K562 (cell line): ENCODE results near the gene UBXN11. TPM values are rescaled to one million over a fixed set of nuclear protein-coding genes. Genes with fewer than 3 reads are reported as not detected.

Source experiments
- ATF2 ChIP-seq: sonication (generic); formaldehyde crosslinking; IDR thresholded peaks from 2 replicates; pipeline ENCODE4 v1.8.1; 2022; ENCODE audit warnings: missing genetic modification reagents
- EGR1 ChIP-seq: fragments of 450-650 bp; conservative IDR thresholded peaks from 2 replicates; pipeline ENCODE4 v1.6.1; 2017; ENCODE audit warnings: mild to moderate bottlenecking
- FOXM1 ChIP-seq, 2 experiments: fragments of 450-650 bp in 1 of 2; sonication (generic) in 1 of 2; formaldehyde crosslinking in 1 of 2; IDR thresholded peaks; 2 replicates each; pipeline versions ENCODE4 v1.6.1 to v1.9.0; 2017 to 2022; ENCODE audit warnings: low read depth in 2 of 2, mild to moderate bottlenecking in 2 of 2, missing genetic modification reagents in 1 of 2, moderate library complexity in 1 of 2
- FUS ChIP-seq: fragments of 200-400 bp; formaldehyde crosslinking; optimal IDR thresholded peaks from 2 replicates; pipeline ENCODE3; 2017; ENCODE audit warnings: low read depth, low read length
- GTF2B ChIP-seq: IDR thresholded peaks from 2 replicates; pipeline ENCODE4 v1.6.1; 2011; ENCODE audit not compliant: insufficient read length; ENCODE audit errors: extremely low read depth
- MXI1 ChIP-seq: IDR thresholded peaks from 2 replicates; pipeline ENCODE4 v1.6.1; 2011; ENCODE audit warnings: low read depth, mild to moderate bottlenecking, improper control_type of control experiment, low read length
- PHTF2 ChIP-seq: fragments of 250-450 bp; sonication (Bioruptor Pico); IDR thresholded peaks from 2 replicates; pipeline ENCODE4 v1.5.0; 2021; ENCODE audit warnings: mild to moderate bottlenecking
- POLR2A ChIP-seq: fragments of 450-650 bp; conservative IDR thresholded peaks from 2 replicates; pipeline ENCODE4 v1.6.1; 2016
- PURB ChIP-seq: sonication (generic); formaldehyde crosslinking; IDR thresholded peaks from 2 replicates; pipeline ENCODE4 v1.9.0; 2021; ENCODE audit warnings: low read depth, mild to moderate bottlenecking, missing genetic modification reagents
- RB1 ChIP-seq: fragments of 450-650 bp; IDR thresholded peaks from 2 replicates; pipeline ENCODE4 v1.6.1; 2017; ENCODE audit warnings: low read depth, mild to moderate bottlenecking
- RBFOX2 ChIP-seq: fragments of 200-400 bp; formaldehyde crosslinking; IDR thresholded peaks from 2 replicates; pipeline ENCODE4 v1.6.1; 2017; ENCODE audit warnings: low read depth, mild to moderate bottlenecking, low read length, moderate library complexity
- SIRT6 ChIP-seq: IDR thresholded peaks from one replicate; pipeline ENCODE4 v1.6.1; 2012; ENCODE audit warnings: low read depth, mild to moderate bottlenecking, control low read depth, inconsistent platforms, low read length, moderate library complexity
- XRCC3 ChIP-seq: fragments of 450-650 bp; IDR thresholded peaks from 2 replicates; pipeline ENCODE4 v1.6.1; 2017; ENCODE audit warnings: mild to moderate bottlenecking, moderate library complexity
- ZNF282 ChIP-seq: sonication (generic); formaldehyde crosslinking; IDR thresholded peaks from 2 replicates; pipeline ENCODE4 v1.8.1; 2023; ENCODE audit warnings: missing genetic modification reagents
- polyA plus RNA-seq, 8 experiments: library from polyadenylated mRNA; depleted of rRNA in 4 of 8; stranded (reverse) in 5 of 8; unstranded in 3 of 8; fragments of >200 nt; fragmentation: Nextera tagmentation in 2 of 8; fragmentation: Illumina TruSeq in 1 of 8; extraction: Ambion mirVana in 2 of 8; extraction: Trizol in 1 of 8; gene quantifications; 2 replicates each; pipeline versions ENCODE4 v1.2.1 to v1.2.3, GENCODE V29; 2011 to 2014; ENCODE audit warnings: inconsistent platforms in 1 of 8, missing spikeins in 1 of 8
- total RNA-seq, 7 experiments: library from RNA; depleted of rRNA in 6 of 7; stranded (reverse); fragments of >200 nt in 6 of 7; fragmentation: Illumina TruSeq in 2 of 7; extraction: Trizol in 2 of 7; gene quantifications; 2 replicates each; pipeline versions ENCODE4 v1.2.1 to v1.2.3, GENCODE V29; 2011 to 2021; ENCODE audit warnings: low replicate concordance in 1 of 7
- TF ChIP-seq, protein P1 (sequence below): fragments of 450-650 bp; IDR thresholded peaks from 2 replicates; pipeline ENCODE4 v1.6.1; 2016; ENCODE audit warnings: low read depth
- TF ChIP-seq, protein P2 (sequence below): fragments of 450-650 bp; formaldehyde crosslinking; IDR thresholded peaks from 2 replicates; pipeline ENCODE4 v1.4.0; 2020; ENCODE audit warnings: mild to moderate bottlenecking, mixed read lengths

Gene UBXN11
- total and polyA plus RNA-seq, 9 of the 15 experiments (the other 6 are each of a cell fraction or from before 2014, with no cell fraction given), result 0.48 to 34.3 (median 11.3) TPM

- TF ChIP-seq, protein P1, sequence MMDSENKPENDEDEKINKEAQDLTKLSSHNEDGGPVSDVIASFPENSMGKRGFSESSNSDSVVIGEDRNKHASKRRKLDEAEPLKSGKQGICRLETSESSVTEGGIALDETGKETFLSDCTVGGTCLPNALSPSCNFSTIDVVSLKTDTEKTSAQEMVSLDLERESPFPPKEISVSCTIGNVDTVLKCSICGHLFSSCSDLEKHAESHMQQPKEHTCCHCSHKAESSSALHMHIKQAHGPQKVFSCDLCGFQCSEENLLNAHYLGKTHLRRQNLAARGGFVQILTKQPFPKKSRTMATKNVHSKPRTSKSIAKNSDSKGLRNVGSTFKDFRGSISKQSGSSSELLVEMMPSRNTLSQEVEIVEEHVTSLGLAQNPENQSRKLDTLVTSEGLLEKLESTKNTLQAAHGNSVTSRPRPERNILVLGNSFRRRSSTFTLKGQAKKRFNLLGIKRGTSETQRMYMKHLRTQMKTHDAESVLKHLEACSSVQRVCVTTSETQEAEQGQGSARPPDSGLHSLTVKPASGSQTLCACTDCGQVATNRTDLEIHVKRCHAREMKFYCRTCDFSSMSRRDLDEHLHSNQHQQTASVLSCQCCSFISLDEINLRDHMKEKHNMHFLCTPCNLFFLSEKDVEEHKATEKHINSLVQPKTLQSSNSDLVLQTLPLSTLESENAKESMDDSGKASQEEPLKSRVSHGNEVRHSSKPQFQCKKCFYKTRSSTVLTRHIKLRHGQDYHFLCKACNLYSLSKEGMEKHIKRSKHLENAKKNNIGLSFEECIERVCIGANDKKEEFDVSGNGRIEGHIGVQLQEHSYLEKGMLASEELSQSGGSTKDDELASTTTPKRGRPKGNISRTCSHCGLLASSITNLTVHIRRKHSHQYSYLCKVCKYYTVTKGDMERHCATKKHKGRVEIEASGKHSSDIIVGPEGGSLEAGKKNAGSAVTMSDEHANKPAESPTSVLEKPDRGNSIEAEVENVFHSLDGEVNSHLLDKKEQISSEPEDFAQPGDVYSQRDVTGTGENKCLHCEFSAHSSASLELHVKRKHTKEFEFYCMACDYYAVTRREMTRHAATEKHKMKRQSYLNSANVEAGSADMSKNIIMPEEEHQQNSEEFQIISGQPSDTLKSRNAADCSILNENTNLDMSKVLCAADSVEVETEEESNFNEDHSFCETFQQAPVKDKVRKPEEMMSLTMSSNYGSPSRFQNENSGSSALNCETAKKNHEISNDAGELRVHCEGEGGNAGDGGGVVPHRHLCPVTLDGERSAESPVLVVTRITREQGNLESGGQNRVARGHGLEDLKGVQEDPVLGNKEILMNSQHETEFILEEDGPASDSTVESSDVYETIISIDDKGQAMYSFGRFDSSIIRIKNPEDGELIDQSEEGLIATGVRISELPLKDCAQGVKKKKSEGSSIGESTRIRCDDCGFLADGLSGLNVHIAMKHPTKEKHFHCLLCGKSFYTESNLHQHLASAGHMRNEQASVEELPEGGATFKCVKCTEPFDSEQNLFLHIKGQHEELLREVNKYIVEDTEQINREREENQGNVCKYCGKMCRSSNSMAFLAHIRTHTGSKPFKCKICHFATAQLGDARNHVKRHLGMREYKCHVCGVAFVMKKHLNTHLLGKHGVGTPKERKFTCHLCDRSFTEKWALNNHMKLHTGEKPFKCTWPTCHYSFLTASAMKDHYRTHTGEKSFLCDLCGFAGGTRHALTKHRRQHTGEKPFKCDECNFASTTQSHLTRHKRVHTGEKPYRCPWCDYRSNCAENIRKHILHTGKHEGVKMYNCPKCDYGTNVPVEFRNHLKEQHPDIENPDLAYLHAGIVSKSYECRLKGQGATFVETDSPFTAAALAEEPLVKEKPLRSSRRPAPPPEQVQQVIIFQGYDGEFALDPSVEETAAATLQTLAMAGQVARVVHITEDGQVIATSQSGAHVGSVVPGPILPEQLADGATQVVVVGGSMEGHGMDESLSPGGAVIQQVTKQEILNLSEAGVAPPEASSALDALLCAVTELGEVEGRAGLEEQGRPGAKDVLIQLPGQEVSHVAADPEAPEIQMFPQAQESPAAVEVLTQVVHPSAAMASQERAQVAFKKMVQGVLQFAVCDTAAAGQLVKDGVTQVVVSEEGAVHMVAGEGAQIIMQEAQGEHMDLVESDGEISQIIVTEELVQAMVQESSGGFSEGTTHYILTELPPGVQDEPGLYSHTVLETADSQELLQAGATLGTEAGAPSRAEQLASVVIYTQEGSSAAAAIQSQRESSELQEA, result no peak
- TF ChIP-seq FUS (no peak), RBFOX2 (peak; percentile 57), FOXM1 (IDR thresholded peaks at IDR 0.05; ENCODE audit: low read depth) (no peak), FOXM1 (CRISPR knock-in tag; IDR thresholded peaks at IDR 0.05; ENCODE audit: low read depth) (no peak), RB1 (no peak), PURB (no peak), XRCC3 (no peak), SIRT6 (no peak), EGR1 (peak; percentile 71), GTF2B (no peak), POLR2A (peak; percentile 50; the same call in 1 of the 2 replicates), ATF2 (CRISPR knock-in tag) (no peak), PHTF2 (CRISPR knock-in tag) (no peak), MXI1 (no peak), ZNF282 (CRISPR knock-in tag) (no peak)
- TF ChIP-seq, protein P2, sequence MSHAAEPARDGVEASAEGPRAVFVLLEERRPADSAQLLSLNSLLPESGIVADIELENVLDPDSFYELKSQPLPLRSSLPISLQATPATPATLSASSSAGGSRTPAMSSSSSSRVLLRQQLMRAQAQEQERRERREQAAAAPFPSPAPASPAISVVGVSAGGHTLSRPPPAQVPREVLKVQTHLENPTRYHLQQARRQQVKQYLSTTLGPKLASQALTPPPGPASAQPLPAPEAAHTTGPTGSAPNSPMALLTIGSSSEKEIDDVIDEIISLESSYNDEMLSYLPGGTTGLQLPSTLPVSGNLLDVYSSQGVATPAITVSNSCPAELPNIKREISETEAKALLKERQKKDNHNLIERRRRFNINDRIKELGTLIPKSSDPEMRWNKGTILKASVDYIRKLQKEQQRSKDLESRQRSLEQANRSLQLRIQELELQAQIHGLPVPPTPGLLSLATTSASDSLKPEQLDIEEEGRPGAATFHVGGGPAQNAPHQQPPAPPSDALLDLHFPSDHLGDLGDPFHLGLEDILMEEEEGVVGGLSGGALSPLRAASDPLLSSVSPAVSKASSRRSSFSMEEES (CRISPR knock-in tag), result no peak
Observed at GRCh38 chr1:26282401-26282918, 24.0 kb downstream of the UBXN11 start (continued).
